Fibroblast of skin of abdomen (primary cell): Measurements from ENCODE around the gene PRRX1. TPM values are rescaled to one million over a fixed set of nuclear protein-coding genes. Genes with fewer than 3 reads are reported as not detected.

ENCODE experiments used
- DNase-seq: peaks from one replicate; pipeline ENCODE4 v3.0.0-alpha.2; 2013
- polyA plus RNA-seq, 2 experiments: library from polyadenylated mRNA; unstranded; fragments of 120-200 nt; gene quantifications; one replicate each; pipeline ENCODE4 v1.2.1, GENCODE V29; 2013; ENCODE audit not compliant: insufficient read length in 2 of 2

The PRRX1 gene
- polyA plus RNA-seq (2013, experiment 1 of 2; ENCODE audit: insufficient read length) = 193 TPM
- 182 TPM for polyA plus RNA-seq (2013, experiment 2 of 2; ENCODE audit: insufficient read length)

- peak; percentile 77 for DNase-seq
Measured at GRCh38 chr1:170664093-170664827, at the start of gene PRRX1. PRRX1 (plus strand) TSS chr1:170664131; CDS start chr1:170664219, 88 bp downstream.

GRCh38 chr1:170617591-170618330, 46.2 kb upstream of the PRRX1 start:
- no peak for DNase-seq

- DNase-seq = no peak
Measured at GRCh38 chr1:170618421-170618820, 45.5 kb upstream of the PRRX1 start.

GRCh38 chr1:170619241-170620028, 44.5 kb upstream of the PRRX1 start:
- peak; percentile 70 for DNase-seq

GRCh38 chr1:170620164-170620563, 43.8 kb upstream of the PRRX1 start:
- DNase-seq = peak; percentile 75

GRCh38 chr1:170623171-170623570, 40.8 kb upstream of the PRRX1 start:
- DNase-seq = peak; percentile 86

GRCh38 chr1:170624146-170624545, 39.8 kb upstream of the PRRX1 start:
- DNase-seq = no peak

GRCh38 chr1:170630977-170631376, 33.0 kb upstream of the PRRX1 start:
- no peak for DNase-seq

- peak; percentile 91 for DNase-seq
Measured at GRCh38 chr1:170634293-170634692, 29.6 kb upstream of the PRRX1 start.

GRCh38 chr1:170634824-170635410, 29.0 kb upstream of the PRRX1 start:
- DNase-seq = peak; percentile 61

- DNase-seq = no peak
Measured at GRCh38 chr1:170640581-170640980, 23.4 kb upstream of the PRRX1 start.

- DNase-seq = no peak
Measured at GRCh38 chr1:170657275-170657853, 6.6 kb upstream of the PRRX1 start.

- peak; percentile 77 for DNase-seq
Measured at GRCh38 chr1:170659399-170660035, 4.4 kb upstream of the PRRX1 start.

- DNase-seq = peak; percentile 41
Measured at GRCh38 chr1:170660281-170660713, 3.6 kb upstream of the PRRX1 start.

- DNase-seq = peak; percentile 63
Measured at GRCh38 chr1:170660871-170661645, 2.9 kb upstream of the PRRX1 start.

- peak; percentile 81 for DNase-seq
Measured at GRCh38 chr1:170661646-170662411, 2.1 kb upstream of the PRRX1 start.

GRCh38 chr1:170662561-170663403, 1.1 kb upstream of the PRRX1 start:
- DNase-seq = peak; percentile 60

GRCh38 chr1:170663404-170664092, 383 bp upstream of the PRRX1 start:
- no peak for DNase-seq
